ENCODE results near the gene C6orf136. TPM values are rescaled to one million over a fixed set of nuclear protein-coding genes. Genes with fewer than 3 reads are reported as not detected.

Gene C6orf136
- polyA plus RNA-seq, 1 experiment: 6.0 TPM

DNA sequence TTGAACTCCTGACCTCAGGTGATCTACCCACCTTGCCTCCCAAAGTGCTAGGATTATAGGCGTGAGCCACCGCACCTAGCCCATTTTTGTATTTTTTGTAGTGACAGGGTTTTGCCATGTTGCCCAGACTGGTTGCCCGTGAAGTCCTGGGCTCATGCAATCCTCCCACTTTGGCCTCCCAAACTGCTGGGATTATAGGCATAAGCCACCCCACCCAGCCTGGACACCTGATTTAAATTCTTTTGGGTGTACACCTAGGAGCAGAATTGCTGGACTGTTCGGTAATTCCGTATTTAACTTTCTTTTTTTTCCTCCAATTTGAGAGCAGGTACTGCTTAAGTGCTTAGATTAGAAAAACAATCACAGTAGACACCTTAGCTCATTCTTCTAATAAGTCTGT is 49.5 kb downstream of the C6orf136 start:
- Histone ChIP-seq H3K36me3 (ENCODE audit: control insufficient read depth, insufficient read depth, low read length) (no peaks in the 10 kb centered on the region), H3K4me3 (ENCODE audit: low read depth, low read length) (no peak overlapping the region), H3K27me3 (ENCODE audit: control insufficient read depth, insufficient read depth, low read length) (no peaks in the 10 kb centered on the region)
- DNase-seq (ENCODE audit: low read depth): no peak
- POLR2A ChIA-PET: no interaction called here
- TF ChIP-seq CTCF (IDR thresholded peaks at IDR 0.05; ENCODE audit: insufficient read depth, low read depth, low read length): no peak
- CTCF ChIA-PET: interaction anchor here (1.1 kb wide), 1 partner anchor 24 kb away, joined by 3 read pairs; the partner anchor contains the start of gene DHX16

DNA sequence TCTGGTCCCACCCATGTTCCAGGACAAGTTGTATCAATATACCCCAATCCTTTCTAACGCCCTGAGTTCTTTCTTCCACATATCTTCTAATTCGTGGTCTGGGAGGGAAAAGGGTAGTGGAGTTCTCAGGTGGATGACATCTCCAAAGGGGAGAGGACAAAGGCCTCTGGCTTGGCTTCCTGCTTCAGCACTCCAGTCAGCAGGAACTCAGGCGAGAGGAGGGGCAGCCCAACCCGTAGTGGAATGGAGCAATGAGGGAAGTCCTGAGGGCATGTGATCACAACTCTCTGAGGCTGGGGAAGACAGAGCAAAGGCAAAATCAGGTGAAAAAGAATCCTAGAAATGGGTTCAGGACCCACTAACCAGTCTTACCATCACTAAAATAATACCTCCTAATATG is 53.4 kb downstream of the C6orf136 start:
- Histone ChIP-seq H3K36me3 (ENCODE audit: control insufficient read depth, insufficient read depth, low read length) (peaks cover 3% of the 10 kb centered on the region; the same call in 1 of the 2 replicates), H3K4me3 (ENCODE audit: low read depth, low read length) (no peak overlapping the region), H3K27me3 (ENCODE audit: control insufficient read depth, insufficient read depth, low read length) (no peaks in the 10 kb centered on the region)
- POLR2A ChIA-PET: no interaction called here
- CTCF ChIA-PET: interaction anchor here (1.3 kb wide), 1 partner anchor 17 kb away, joined by 5 read pairs; the partner anchor contains the start of gene MDC1
- TF ChIP-seq CTCF (IDR thresholded peaks at IDR 0.05; ENCODE audit: insufficient read depth, low read depth, low read length): no peak
- DNase-seq (ENCODE audit: low read depth): no peak

Other genes starting within 250 kb of the C6orf136 start
- gene HLA-E, start 157.6 kb upstream of the C6orf136 start, polyA plus RNA-seq (2011; rRNA removed): 211 and 293 TPM in 2 replicates
- 47.4 and 47.6 TPM in 2 replicates for gene GNL1, start 90.6 kb upstream of the C6orf136 start, polyA plus RNA-seq (2011; rRNA removed)
- gene PRR3, start 89.8 kb upstream of the C6orf136 start, polyA plus RNA-seq (2011; rRNA removed): 15.8 and 16.0 TPM in 2 replicates
- gene ABCF1, start 75.7 kb upstream of the C6orf136 start, polyA plus RNA-seq (2011; rRNA removed): 30.0 and 37.9 TPM in 2 replicates
- 27.0 and 32.2 TPM in 2 replicates for gene PPP1R10, start 29.9 kb upstream of the C6orf136 start, polyA plus RNA-seq (2011; rRNA removed)
- gene MRPS18B, start 29.3 kb upstream of the C6orf136 start, polyA plus RNA-seq (2011; rRNA removed): 58.7 and 69.3 TPM in 2 replicates
- gene ATAT1, start 20.3 kb upstream of the C6orf136 start, polyA plus RNA-seq (2011; rRNA removed): 5.5 and 6.8 TPM in 2 replicates
- gene DHX16, start 25.9 kb downstream of the C6orf136 start, polyA plus RNA-seq (2011; rRNA removed): 25.1 and 44.5 TPM in 2 replicates
- gene PPP1R18, start 39.5 kb downstream of the C6orf136 start, polyA plus RNA-seq (2011; rRNA removed): 87.5 and 121 TPM in 2 replicates
- gene NRM, start 43.9 kb downstream of the C6orf136 start, polyA plus RNA-seq (2011; rRNA removed): 12.6 and 19.7 TPM in 2 replicates
- gene MDC1, start 70.1 kb downstream of the C6orf136 start, polyA plus RNA-seq (2011; rRNA removed): 5.1 and 7.5 TPM in 2 replicates
- gene TUBB, start 73.2 kb downstream of the C6orf136 start, polyA plus RNA-seq (2011; rRNA removed): 1,140 and 1,840 TPM in 2 replicates
- 205 and 292 TPM in 2 replicates for gene FLOT1, start 95.6 kb downstream of the C6orf136 start, polyA plus RNA-seq (2011; rRNA removed)
- 43.7 and 51.7 TPM in 2 replicates for gene IER3, start 97.4 kb downstream of the C6orf136 start, polyA plus RNA-seq (2011; rRNA removed)
- gene DDR1, start 237.4 kb downstream of the C6orf136 start, polyA plus RNA-seq (2011; rRNA removed): 10.6 and 17.0 TPM in 2 replicates

Data from BJ (cell line).